K562 (cell line): ENCODE data around the gene DSC2. TPM values are rescaled to one million over a fixed set of nuclear protein-coding genes. Genes with fewer than 3 reads are reported as not detected.

Source experiments
- ARID3B ChIP-seq: fragments of 250-450 bp; sonication (Bioruptor Pico); IDR thresholded peaks from 2 replicates; pipeline ENCODE4 v1.4.0; 2020; ENCODE audit warnings: borderline replicate concordance
- CREBBP ChIP-seq: IDR thresholded peaks from one replicate; pipeline ENCODE4 v1.6.1; 2012; ENCODE audit warnings: low read depth, mild to moderate bottlenecking, control low read depth, inconsistent platforms, low read length
- CREM ChIP-seq: IDR thresholded peaks from 2 replicates; pipeline ENCODE4 v1.6.1; 2014; ENCODE audit warnings: antibody characterized with exemption, low read depth
- EP400 ChIP-seq: fragments of 450-650 bp; IDR thresholded peaks from 2 replicates; pipeline ENCODE4 v1.6.1; 2017; ENCODE audit warnings: antibody characterized with exemption, mild to moderate bottlenecking, moderate library complexity
- HBP1 ChIP-seq: fragments of 450-650 bp; formaldehyde crosslinking; IDR thresholded peaks from 2 replicates; pipeline ENCODE4 v1.4.0; 2022; ENCODE audit warnings: missing genetic modification characterization
- HDAC2 ChIP-seq: fragments of 450-650 bp; IDR thresholded peaks from 2 replicates; pipeline ENCODE4 v1.6.1; 2016; ENCODE audit warnings: mild to moderate bottlenecking
- HIVEP1 ChIP-seq: fragments of 250-450 bp; sonication (Bioruptor Pico); IDR thresholded peaks from 2 replicates; pipeline ENCODE4 v1.4.0; 2020; ENCODE audit warnings: mild to moderate bottlenecking
- ILF3 ChIP-seq: fragments of 450-650 bp; IDR thresholded peaks from 2 replicates; pipeline ENCODE4 v1.6.1; 2018; ENCODE audit warnings: antibody characterized with exemption, mild to moderate bottlenecking, moderate library complexity, borderline replicate concordance
- KLF6 ChIP-seq: fragments of 250-450 bp; sonication (Bioruptor Pico); IDR thresholded peaks from 2 replicates; pipeline ENCODE4 v1.4.0; 2020; ENCODE audit warnings: mild to moderate bottlenecking, moderate library complexity, borderline replicate concordance
- MAZ ChIP-seq, 2 experiments: fragments of 450-650 bp in 1 of 2; sonication (generic) in 1 of 2; formaldehyde crosslinking; IDR thresholded peaks in 1 of 2; conservative IDR thresholded peaks in 1 of 2; 2 replicates each; pipeline versions ENCODE4 v1.4.0 to v1.5.0; 2020; ENCODE audit warnings: mild to moderate bottlenecking in 1 of 2, missing genetic modification reagents in 1 of 2
- MYNN ChIP-seq, 2 experiments: sonication (generic); formaldehyde crosslinking in 1 of 2; IDR thresholded peaks; 2 replicates each; pipeline versions ENCODE4 v1.5.0 to v1.6.1; 2016 to 2020; ENCODE audit warnings: antibody characterized with exemption in 1 of 2, missing genetic modification reagents in 1 of 2
- NCOA2 ChIP-seq, 2 experiments: fragments of 450-650 bp; IDR thresholded peaks; 2 replicates each; pipeline ENCODE4 v1.6.1; 2018; ENCODE audit warnings: mild to moderate bottlenecking in 2 of 2, moderate library complexity in 1 of 2; ENCODE audit not compliant: partially characterized antibody in 2 of 2
- NR0B1 ChIP-seq: fragments of 450-650 bp; IDR thresholded peaks from one replicate; pipeline ENCODE4 v1.6.1; 2018; ENCODE audit warnings: mild to moderate bottlenecking, moderate library complexity; ENCODE audit not compliant: partially characterized antibody
- NRF1 ChIP-seq, 2 experiments: fragments of 450-650 bp; IDR thresholded peaks in 1 of 2; conservative IDR thresholded peaks in 1 of 2; 2 replicates each; pipeline ENCODE4 v1.6.1; 2014; ENCODE audit warnings: mild to moderate bottlenecking in 2 of 2
- OTX1 ChIP-seq: fragments of 450-650 bp; formaldehyde crosslinking; IDR thresholded peaks from 2 replicates; pipeline ENCODE4 v1.4.0; 2022; ENCODE audit warnings: mild to moderate bottlenecking
- SMARCA4 ChIP-seq: fragments of 450-650 bp; IDR thresholded peaks from 2 replicates; pipeline ENCODE4 v1.6.1; 2016
- TAF1 ChIP-seq: IDR thresholded peaks from 2 replicates; pipeline ENCODE4 v1.6.1; 2011; ENCODE audit warnings: mild to moderate bottlenecking, low read length, moderate library complexity; ENCODE audit not compliant: insufficient read depth, control insufficient read depth, severe bottlenecking; ENCODE audit errors: extremely low read depth
- ZNF398 ChIP-seq: fragments of 250-450 bp; sonication (Bioruptor Pico); IDR thresholded peaks from 2 replicates; pipeline ENCODE4 v1.8.0; 2021; ENCODE audit warnings: moderate library complexity, mild to moderate bottlenecking, inconsistent platforms
- ZNF449 ChIP-seq: fragments of 250-450 bp; sonication (Bioruptor Pico); IDR thresholded peaks from 2 replicates; pipeline ENCODE4 v1.8.0; 2022; ENCODE audit warnings: moderate library complexity, mild to moderate bottlenecking, inconsistent platforms
- polyA plus RNA-seq, 8 experiments: library from polyadenylated mRNA; depleted of rRNA in 4 of 8; stranded (reverse) in 5 of 8; unstranded in 3 of 8; fragments of >200 nt; fragmentation: Nextera tagmentation in 2 of 8; fragmentation: Illumina TruSeq in 1 of 8; extraction: Ambion mirVana in 2 of 8; extraction: Trizol in 1 of 8; gene quantifications; 2 replicates each; pipeline versions ENCODE4 v1.2.1 to v1.2.3, GENCODE V29; 2011 to 2014; ENCODE audit warnings: inconsistent platforms in 1 of 8, missing spikeins in 1 of 8
- total RNA-seq, 7 experiments: library from RNA; depleted of rRNA in 6 of 7; stranded (reverse); fragments of >200 nt in 6 of 7; fragmentation: Illumina TruSeq in 2 of 7; extraction: Trizol in 2 of 7; gene quantifications; 2 replicates each; pipeline versions ENCODE4 v1.2.1 to v1.2.3, GENCODE V29; 2011 to 2021; ENCODE audit warnings: low replicate concordance in 1 of 7

The DSC2 gene
- total and polyA plus RNA-seq, 9 of the 15 experiments (the other 6 are each of a cell fraction or from before 2014, with no cell fraction given), result 3.8 to 15.3 (median 6.4) TPM

GRCh38 chr18:31101183-31102024 is 817 bp downstream of the DSC2 start (continued):
- peak; percentile 74 for TF ChIP-seq TAF1
- peak in 1 of 2 experiments; percentile 80 for TF ChIP-seq NRF1 (conservative IDR thresholded peaks at IDR 0.05 in 1 of 2, IDR thresholded peaks at IDR 0.05 in 1 of 2)
- no peak for TF ChIP-seq ARID3B (CRISPR knock-in tag)
- no peak for TF ChIP-seq NCOA2 (IDR thresholded peaks at IDR 0.05; ENCODE audit: partially characterized antibody in 2 of 2)
- TF ChIP-seq NR0B1, result no peak
- TF ChIP-seq ZNF398 (CRISPR knock-in tag), result no peak
- peak; percentile 83 to 85; a peak in 3 of 4 replicates for TF ChIP-seq MAZ (CRISPR knock-in tag; conservative IDR thresholded peaks at IDR 0.05 in 1 of 2, IDR thresholded peaks at IDR 0.05 in 1 of 2)
- no peak for TF ChIP-seq ILF3
- TF ChIP-seq KLF6 (CRISPR knock-in tag), result no peak
- no peak for TF ChIP-seq SMARCA4
- no peak for TF ChIP-seq MYNN (IDR thresholded peaks at IDR 0.05)
- TF ChIP-seq MYNN (CRISPR knock-in tag; IDR thresholded peaks at IDR 0.05), result no peak
- 0 out of 2 replicates have a peak, but pooled peaks have one; percentile 52 for TF ChIP-seq EP400
- no peak for TF ChIP-seq HDAC2
- TF ChIP-seq CREBBP, result no peak
- 0 out of 2 replicates have a peak, but pooled peaks have one; percentile 2 for TF ChIP-seq OTX1
- no peak for TF ChIP-seq CREM
- TF ChIP-seq HIVEP1, result no peak
- no peak for TF ChIP-seq ZNF449 (CRISPR knock-in tag)
- TF ChIP-seq HBP1 (CRISPR knock-in tag), result no peak
